ENCODE measurements around the gene BTN1A1. TPM values are rescaled to one million over a fixed set of nuclear protein-coding genes. Genes with fewer than 3 reads are reported as not detected.
A peak's percentile ranks its signal among the peaks of the same experiment; 100 is the strongest.

Gene BTN1A1
- polyA plus RNA-seq, 3 donors: not detected

DNA sequence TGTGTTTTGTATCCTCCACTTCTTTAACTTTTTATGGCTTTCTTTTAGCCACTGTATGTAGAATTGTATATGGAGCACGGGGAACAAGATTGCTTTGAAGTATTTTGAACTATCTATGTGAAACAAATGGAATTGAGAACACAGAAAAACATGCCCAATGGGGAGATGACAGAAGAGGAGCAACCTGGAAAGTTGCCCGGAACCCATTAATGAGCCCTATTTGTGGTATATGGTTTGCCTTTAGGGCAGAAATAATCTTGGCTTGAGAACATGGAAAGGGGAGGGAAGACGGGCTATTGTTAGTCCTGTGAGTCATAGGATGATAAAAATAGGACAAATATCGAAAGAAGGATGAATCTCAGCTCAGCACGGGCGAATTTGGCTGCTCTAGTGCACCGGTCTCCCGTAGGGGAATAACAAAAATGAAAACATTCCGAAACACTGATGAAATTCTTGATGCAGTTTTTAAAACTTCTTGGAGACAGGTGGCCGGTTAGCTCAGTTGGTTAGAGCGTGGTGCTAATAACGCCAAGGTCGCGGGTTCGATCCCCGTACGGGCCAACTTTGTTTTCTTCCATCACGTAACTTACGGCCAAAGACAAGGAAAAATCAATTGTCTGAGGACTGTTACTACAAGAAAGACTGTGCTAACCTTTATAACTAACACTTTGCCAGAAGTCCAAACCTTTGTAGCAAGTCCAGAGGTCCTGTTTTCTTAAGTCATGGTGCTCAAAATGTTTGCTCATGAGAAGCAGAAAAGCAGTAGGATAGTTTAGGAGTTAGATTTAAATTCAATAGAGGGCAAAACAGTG, 53.7 kb downstream of the BTN1A1 start:
- intact Hi-C loops (cut with micrococcal nuclease): loop anchor here in 1 of 2 donors (2.0 to 10.0 kb wide), 3 partner anchors 15 to 1201 kb away; partner anchors contain the start of gene HMGN4
- H3K4me1 ChIP-seq (ENCODE audit: control insufficient read depth in 1 of 2, insufficient read depth in 2 of 2, low read length in 2 of 2): peaks cover 39 to 40% of the 10 kb centered on the region in 2 donors
- Mint-ChIP-seq H3K27me3 (ENCODE audit: low read depth in 3 of 3) (peaks cover 2 to 8% (median 3%) of the 10 kb centered on the region in 3 donors), H3K9me3 (peaks cover 0 to 2% (median 0%) of the 10 kb centered on the region in 7 donors), H3K36me3 (no peaks in the 10 kb centered on the region), H3K4me3 (no peak overlapping the region), H3K27ac (no peak overlapping the region), H3K4me1 (peaks cover 13% of the 10 kb centered on the region)
- H3K4me3 ChIP-seq (replicated peaks in 1 of 3; ENCODE audit: low read depth in 2 of 3, low read length in 3 of 3): peak overlapping the region; percentile 41 to 81 (median 78)
- no peaks in the 10 kb centered on the region for H3K79me2 ChIP-seq (ENCODE audit: insufficient read depth, low read length)
- H3K9ac ChIP-seq (ENCODE audit: insufficient read depth, low read length, poor library complexity, severe bottlenecking): no peak overlapping the region
- no peaks in the 10 kb centered on the region for H3K36me3 ChIP-seq (replicated peaks in 1 of 2; ENCODE audit: control insufficient read depth in 1 of 2, insufficient read depth in 2 of 2, low read length in 2 of 2)
- peak overlapping the region in 1 of 2 donors; percentile 21 for H3K27ac ChIP-seq (ENCODE audit: low read depth in 1 of 2, low read length in 2 of 2)
- no peaks in the 10 kb centered on the region for H3K9me3 ChIP-seq (replicated peaks in 1 of 2; ENCODE audit: control insufficient read depth in 1 of 2, insufficient read depth in 1 of 2, low read length in 2 of 2)
- TF ChIP-seq, protein P1, sequence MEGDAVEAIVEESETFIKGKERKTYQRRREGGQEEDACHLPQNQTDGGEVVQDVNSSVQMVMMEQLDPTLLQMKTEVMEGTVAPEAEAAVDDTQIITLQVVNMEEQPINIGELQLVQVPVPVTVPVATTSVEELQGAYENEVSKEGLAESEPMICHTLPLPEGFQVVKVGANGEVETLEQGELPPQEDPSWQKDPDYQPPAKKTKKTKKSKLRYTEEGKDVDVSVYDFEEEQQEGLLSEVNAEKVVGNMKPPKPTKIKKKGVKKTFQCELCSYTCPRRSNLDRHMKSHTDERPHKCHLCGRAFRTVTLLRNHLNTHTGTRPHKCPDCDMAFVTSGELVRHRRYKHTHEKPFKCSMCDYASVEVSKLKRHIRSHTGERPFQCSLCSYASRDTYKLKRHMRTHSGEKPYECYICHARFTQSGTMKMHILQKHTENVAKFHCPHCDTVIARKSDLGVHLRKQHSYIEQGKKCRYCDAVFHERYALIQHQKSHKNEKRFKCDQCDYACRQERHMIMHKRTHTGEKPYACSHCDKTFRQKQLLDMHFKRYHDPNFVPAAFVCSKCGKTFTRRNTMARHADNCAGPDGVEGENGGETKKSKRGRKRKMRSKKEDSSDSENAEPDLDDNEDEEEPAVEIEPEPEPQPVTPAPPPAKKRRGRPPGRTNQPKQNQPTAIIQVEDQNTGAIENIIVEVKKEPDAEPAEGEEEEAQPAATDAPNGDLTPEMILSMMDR (IDR thresholded peaks at IDR 0.05): no peak
- H3K27me3 ChIP-seq (ENCODE audit: control insufficient read depth in 2 of 2, insufficient read depth in 2 of 2, low read length in 2 of 2): no peaks in the 10 kb centered on the region
- peak overlapping the region; percentile 74 for H3K4me2 ChIP-seq (replicated peaks; ENCODE audit: extremely low read depth, low read length, poor library complexity, severe bottlenecking)
- H4K20me1 ChIP-seq (ENCODE audit: insufficient read depth, low read length): no peaks in the 10 kb centered on the region
- no peak overlapping the region for H2AFZ ChIP-seq (ENCODE audit: insufficient read depth, low read depth, low read length, poor library complexity, severe bottlenecking)
- 0% methylated on average over 11 of the region's 19 CpGs for WGBS (ENCODE audit: insufficient coverage)
- DNase-seq: peak; percentile 69 to 83 (median 78)

DNA sequence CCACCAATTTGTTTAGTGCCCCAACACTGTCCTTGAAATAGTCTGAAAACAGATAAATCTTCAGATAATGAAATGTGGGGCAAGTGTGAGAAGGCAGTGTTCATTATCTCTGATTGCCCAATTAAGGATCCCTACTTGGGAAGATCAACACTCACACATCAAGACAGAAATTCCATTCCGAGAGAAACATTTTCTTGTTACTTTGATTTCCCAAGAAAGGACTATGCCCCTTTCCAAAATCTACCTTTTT, 54.3 kb downstream of the BTN1A1 start:
- H3K4me1 ChIP-seq (ENCODE audit: control insufficient read depth in 1 of 2, insufficient read depth in 2 of 2, low read length in 2 of 2): peaks cover 39 to 40% of the 10 kb centered on the region in 2 donors
- H3K4me3 ChIP-seq (replicated peaks in 1 of 3; ENCODE audit: low read depth in 2 of 3, low read length in 3 of 3): peak overlapping the region in 2 of 3 experiments; percentile 78 to 81
- Mint-ChIP-seq H3K27me3 (ENCODE audit: low read depth in 3 of 3) (peaks cover 2 to 8% (median 3%) of the 10 kb centered on the region in 3 donors), H3K27ac (peak overlapping the region in 2 of 7 donors; percentile 76 to 83), H3K4me3 (peak overlapping the region; percentile 79 to 90), H3K4me1 (peaks cover 13% of the 10 kb centered on the region), H3K36me3 (no peaks in the 10 kb centered on the region), H3K9me3 (peaks cover 0 to 2% (median 0%) of the 10 kb centered on the region in 7 donors)
- intact Hi-C loops (cut with micrococcal nuclease): loop anchor here in 1 of 2 donors (10.0 kb wide), 2 partner anchors 220 to 1200 kb away; no protein-coding TSS in a partner anchor
- TF ChIP-seq, protein P1 (IDR thresholded peaks at IDR 0.05): no peak
- no peak for DNase-seq
- no peaks in the 10 kb centered on the region for H3K79me2 ChIP-seq (ENCODE audit: insufficient read depth, low read length)
- H3K27me3 ChIP-seq (ENCODE audit: control insufficient read depth in 2 of 2, insufficient read depth in 2 of 2, low read length in 2 of 2): no peaks in the 10 kb centered on the region
- H4K20me1 ChIP-seq (ENCODE audit: insufficient read depth, low read length): no peaks in the 10 kb centered on the region
- H3K36me3 ChIP-seq (replicated peaks in 1 of 2; ENCODE audit: control insufficient read depth in 1 of 2, insufficient read depth in 2 of 2, low read length in 2 of 2): no peaks in the 10 kb centered on the region
- H3K27ac ChIP-seq (ENCODE audit: low read depth in 1 of 2, low read length in 2 of 2): no peak overlapping the region
- H3K4me2 ChIP-seq (replicated peaks; ENCODE audit: extremely low read depth, low read length, poor library complexity, severe bottlenecking): peak overlapping the region; percentile 74
- peak overlapping the region; percentile 41 for H2AFZ ChIP-seq (ENCODE audit: insufficient read depth, low read depth, low read length, poor library complexity, severe bottlenecking)
- no CpG with 5 or more reads among the region's 1 CpG for WGBS (ENCODE audit: insufficient coverage)
- H3K9me3 ChIP-seq (replicated peaks in 1 of 2; ENCODE audit: control insufficient read depth in 1 of 2, insufficient read depth in 1 of 2, low read length in 2 of 2): no peaks in the 10 kb centered on the region
- no peak overlapping the region for H3K9ac ChIP-seq (ENCODE audit: insufficient read depth, low read length, poor library complexity, severe bottlenecking)

Data from CD14-positive monocyte (primary cell).